GM19438 (cell line): ENCODE results near the gene HDAC4.
A peak's percentile ranks its signal among the peaks of the same experiment; 100 is the strongest.

Experiments
- ATAC-seq: cut with Tn5 transposase; IDR thresholded peaks from one replicate; pipeline ENCODE4 v1.9.1; 2021; ENCODE audit warnings: low read depth; ENCODE audit not compliant: unreplicated experiment

Gene HDAC4

DNA sequence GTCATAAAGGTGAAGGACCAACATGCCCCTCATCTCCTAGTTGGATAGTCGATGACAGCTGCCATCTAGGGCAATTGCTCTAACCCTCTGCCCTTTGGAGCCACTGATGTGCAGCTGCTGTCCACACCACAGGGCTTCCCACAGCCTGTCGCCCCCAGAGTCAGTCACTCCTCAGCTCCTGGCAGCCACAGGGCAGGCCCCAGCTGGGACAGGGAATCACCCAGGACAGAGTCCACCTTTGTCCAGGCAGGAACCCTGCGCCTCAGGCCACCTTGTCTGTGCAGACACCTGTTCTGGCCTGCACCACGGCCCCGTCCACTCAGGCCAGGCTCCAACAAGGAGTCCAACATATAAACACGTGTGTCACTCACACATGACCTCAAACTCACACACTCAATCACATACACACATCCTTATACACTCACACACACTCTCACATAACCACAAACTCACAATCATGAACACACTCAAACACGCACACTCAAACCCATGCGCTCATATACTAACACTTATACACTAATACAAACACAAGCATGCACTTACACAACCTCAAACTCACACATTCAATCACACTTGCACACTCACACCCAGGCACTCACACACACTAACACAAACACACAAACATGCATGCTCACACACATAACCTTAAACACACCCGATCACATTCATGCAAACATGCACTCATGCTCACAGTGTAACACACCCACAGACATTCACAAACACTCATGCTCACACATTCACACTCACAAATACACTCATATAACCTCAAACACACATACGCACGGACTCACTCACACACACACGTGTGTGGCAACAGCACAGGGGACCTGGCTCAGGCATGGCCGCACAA lies 29.7 kb downstream of the HDAC4 start:
- ATAC-seq: no peak

DNA sequence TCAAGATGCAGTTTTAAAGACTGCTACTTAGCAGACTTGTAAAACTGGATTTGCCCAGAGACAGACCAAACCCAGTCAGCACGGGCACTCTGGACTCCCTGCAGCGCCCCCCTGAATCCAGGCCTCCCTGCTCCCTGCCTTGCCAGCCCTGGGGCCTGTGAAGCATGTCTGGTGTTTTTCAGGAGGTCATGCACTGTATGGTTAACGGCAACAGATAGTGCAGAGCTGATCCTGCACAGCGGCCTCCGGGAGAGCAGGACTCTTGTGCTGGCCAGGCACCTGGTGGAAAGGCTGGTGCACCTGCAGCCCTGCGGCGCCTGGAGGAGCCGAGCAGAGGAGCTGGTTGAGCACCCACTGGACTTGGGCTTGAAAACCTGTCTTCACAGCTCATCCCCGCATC lies 30.4 kb downstream of the HDAC4 start:
- no peak for ATAC-seq

DNA sequence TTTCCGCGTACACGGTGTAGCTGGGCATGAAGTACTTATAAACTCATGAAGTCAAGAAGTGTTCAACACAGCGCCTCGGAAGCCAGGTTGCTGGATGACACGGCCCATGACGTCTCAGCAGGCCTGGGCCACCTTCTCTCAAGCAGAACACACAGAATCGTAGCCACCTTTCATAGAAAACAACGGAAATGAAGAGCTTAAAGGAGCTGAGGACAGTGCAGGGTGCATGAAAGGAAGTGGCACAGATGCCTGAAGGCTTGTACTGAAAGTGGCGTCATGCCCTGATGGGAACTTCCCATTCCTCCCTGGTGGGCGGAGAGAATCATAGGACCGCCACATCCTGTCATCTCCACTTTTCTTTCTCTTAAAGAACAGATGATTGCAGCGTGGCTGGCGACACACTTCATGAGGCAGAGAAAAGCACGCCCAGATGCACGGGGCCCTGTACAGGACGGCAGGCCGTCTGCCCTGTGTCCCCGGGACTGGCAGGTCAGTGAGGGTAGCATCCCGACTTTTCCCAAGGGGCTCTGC lies 31.1 kb downstream of the HDAC4 start:
- peak; percentile 87 for ATAC-seq

DNA sequence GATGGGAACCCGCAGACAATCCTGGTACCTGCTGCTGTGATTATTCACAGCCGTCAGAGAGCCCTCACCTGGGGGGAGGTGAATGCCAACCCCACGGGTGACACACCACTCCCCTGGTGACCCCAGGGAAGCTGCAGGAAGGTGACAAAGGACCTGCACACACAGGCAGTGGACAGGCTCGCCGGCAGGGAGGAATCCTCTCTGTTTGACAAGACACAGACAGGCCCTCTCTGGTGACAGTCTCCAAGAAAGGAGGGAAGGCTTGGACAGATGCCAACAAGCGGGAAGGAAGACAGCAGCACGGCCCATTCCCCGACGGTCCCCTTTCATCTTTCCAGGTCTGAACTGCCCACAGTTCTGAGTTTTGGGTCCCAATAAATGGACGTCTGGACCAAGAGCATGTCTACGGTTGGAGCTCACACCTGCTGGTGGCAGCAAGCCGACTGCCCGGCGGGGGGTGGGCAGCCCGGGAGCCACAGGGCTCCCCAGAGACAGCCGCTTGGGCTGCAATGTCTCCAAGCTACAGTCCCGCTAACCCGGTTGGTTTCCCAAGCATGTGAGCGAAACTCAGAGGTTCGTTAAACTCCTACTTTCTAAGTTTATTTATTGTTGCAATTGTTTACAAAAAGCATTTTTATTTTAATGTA lies 31.8 kb downstream of the HDAC4 start:
- no peak for ATAC-seq

DNA sequence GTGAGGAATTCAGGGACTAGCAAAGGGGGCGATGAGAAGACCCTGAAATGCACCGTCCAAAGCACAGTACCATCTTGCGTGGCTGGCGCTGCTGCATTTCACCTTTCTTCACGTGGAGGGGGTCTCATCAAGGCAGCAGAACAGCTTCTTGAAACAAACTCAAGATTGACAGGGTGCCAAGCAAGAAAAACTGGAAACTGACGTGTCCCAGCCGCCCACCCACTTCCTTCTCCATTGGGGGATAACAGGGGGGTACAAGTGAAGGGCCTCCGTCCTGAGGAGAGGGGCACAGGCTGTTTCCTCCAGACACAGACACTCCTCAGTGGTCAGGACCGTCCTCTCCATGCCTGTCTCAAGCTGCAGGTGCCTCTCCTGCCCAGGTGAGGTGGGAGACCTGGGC lies 32.5 kb downstream of the HDAC4 start:
- ATAC-seq: no peak

DNA sequence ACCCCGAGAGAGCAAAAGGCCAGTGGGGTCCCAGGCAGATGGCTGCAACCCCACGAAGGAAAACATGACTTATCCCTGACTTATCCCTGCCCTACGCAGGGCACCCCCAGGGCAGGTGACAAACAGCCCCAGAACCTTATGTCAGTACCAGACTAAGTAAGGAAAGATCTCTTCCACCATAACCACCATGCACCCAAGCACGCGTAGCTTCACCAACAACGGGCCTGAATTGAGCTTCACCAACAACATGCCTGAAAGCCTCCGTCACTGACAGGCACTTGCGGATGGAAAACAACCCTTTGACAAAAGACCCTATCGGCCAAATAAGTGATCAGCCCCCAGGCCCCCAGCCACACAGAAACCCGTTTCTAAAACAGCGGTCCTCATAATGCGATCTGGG lies 34.1 kb downstream of the HDAC4 start:
- ATAC-seq: no peak

DNA sequence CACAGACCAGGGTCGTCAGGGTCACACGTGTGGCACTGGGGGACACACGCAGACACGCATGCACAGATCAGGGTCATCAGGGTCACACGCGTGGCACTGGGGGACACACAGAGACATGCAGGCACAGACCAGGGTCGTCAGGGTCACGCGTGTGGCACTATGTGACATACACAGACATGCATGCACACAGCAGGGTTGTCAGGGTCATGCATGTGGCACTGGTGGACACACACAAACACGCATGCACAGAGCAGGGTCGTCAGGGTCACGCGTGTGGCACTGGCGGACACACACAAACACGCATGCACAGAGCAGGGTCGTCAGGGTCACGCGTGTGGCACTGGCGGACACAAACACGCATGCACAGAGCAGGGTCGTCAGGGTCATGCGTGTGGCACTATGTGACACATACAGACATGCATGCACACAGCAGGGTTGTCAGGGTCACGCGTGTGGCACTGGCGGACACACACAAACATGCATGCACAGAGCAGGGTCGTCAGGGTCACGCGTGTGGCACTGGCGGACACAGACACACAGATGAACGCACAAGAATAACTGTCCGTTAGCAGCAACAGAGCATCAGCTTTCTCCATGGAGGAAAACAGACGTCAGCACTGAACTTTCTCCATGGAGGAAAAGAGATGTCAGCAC lies 34.9 kb downstream of the HDAC4 start:
- ATAC-seq: no peak

DNA sequence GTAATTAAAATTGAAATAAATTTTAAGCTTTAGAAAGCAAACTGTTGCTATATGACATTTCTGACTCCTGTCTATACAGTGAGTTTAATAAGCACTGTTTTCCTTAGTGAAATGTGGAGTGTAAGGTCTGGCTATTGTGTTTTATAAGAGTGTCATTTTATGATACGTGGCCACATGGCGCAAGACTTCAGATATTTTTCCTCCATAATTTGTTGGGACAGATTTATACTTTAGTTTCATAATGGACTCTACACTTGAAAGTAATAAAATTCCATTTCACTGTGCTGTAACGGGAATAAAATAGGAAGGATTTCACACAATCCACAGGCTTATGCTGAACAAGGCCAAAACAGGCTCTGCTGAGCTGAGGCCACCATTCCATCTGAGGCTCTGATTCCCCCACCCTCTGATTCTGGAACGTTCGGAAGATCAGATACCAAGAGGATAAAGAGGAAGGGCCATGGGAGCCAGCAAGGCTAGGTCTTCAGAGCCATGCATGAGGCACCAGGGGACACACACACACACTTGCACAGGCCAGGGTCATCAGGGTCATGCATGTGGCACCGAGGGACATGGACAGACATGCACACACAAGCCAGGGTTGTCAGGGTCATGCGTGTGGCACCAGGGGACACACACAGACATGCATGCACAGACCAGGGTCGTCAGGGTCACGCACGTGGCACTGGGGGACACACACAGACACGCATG lies 35.6 kb downstream of the HDAC4 start:
- no peak for ATAC-seq

DNA sequence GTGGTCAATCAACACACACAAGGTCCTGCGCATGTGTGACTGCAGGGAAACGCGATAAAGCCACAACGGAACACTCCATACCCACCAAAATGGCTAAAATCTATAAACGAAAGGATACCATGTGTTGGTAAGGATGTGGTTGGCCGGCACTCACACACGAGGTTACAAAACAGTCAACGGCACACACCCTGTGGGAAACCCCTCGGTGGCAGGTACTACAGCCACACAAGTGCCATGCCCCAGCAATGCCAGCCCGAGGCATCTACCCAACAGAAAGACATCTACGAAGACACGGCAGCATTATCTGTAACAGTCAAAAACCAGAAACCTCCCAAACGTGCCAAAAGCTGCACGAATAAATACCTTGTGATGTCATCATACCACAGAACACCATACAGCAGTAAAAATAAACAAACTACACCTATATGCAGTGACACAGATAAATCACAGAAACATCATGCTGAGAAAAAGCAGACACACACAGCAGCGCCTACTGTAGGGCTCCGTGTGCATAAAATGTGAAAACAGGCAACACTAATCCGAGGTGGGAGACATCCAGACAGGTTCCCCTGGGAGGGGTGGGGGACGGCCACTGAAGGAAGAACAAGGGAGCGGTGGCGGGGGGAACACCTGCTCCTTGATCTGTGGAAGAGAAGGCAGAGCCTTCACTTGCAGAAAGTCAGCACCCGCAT lies 36.7 kb downstream of the HDAC4 start:
- no peak for ATAC-seq

DNA sequence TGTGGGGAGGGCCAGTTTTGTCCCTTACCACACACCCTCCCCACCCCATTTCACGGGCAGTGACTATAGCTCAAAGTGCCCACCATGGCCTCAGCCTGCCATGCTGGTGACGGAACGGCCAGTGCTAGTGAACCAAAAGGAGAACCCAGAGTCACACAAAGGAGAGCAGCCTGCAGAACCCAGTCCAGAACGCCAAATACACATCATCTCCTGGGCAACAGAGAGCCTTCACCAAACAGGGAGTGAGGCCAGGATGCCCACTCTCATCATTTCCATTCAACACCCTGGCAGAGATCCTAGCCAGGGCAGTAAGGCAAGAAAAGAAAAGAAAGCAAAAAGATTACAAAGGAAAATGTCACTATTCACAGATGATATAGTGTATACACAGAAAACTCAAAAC lies 38.3 kb downstream of the HDAC4 start:
- no peak for ATAC-seq

DNA sequence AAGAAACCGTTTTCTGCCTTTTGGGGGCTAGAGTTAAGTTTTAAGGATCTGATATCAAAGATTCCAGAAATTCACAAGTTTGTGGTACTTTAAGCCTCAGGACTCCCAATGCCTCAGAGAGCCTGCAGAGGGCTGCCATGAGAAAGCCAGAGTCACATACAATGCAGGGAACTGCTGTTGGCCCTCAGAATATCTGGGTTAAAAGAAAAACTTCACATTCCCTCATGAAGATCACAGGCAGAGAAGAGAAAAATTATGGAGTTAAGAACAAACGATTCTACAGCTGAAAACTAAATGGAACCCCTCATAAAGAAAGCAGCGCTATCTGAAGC lies 39.5 kb downstream of the HDAC4 start:
- ATAC-seq: no peak

DNA sequence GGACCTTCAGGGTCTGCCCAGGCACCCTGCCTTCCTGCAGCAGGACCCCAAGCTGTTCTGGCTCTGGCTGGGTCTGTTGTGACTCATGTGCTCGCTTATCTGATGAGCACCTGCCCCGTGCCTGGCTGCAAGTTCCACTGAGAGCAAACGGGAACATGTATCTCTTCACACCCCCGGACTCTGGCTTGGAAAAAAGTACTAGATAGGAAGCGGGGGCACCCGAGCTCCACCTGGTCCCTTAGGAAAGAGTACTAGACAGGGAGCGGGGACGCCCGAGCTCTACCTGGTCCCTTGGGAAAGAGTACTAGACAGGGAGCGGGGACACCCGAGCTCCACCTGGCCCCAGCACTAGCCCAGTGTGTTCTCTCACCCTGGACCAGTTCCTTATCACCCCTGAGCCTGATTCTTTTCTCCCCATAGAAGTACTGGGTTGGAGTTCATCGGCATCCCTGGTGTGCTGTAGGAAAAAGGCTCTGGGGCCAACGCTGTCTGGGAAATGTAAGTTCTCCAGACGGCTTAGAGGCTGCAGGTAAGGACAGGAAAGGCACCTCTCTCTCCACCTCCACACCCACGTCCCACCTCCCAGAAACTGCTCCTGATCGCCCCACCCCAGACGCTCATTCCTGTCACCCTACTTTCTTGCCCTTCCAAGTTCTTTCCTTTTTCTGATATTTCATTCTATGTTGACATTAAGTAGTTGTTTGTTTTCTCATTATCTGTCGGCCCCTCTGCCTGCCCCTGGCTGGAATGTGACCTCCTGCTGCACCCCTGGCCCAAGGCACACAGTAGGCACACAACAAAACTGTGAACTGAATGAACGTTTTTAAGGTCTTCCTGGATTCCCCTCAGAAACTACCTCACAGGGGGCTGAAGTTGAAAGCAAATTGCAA lies 40.2 kb downstream of the HDAC4 start:
- ATAC-seq: no peak

DNA sequence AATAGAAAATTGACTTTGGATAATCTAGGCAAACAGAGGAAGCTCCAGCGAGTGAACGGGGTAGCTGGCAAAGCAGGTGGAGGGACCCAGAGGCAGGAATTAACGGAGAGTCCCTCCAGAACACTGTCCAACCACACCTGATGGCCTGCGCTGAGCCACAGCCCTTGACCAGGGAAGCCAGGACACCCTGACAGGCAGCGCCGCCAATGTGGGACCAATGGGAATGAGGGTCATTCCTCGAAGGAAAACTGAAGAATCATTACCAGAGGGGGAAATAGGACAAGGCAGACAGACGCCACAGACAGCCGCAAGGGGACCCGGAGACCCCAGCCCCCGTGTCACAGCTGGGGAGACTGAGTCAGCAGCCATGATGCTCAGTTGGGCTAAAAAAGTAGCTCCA lies 40.8 kb downstream of the HDAC4 start:
- ATAC-seq: no peak

DNA sequence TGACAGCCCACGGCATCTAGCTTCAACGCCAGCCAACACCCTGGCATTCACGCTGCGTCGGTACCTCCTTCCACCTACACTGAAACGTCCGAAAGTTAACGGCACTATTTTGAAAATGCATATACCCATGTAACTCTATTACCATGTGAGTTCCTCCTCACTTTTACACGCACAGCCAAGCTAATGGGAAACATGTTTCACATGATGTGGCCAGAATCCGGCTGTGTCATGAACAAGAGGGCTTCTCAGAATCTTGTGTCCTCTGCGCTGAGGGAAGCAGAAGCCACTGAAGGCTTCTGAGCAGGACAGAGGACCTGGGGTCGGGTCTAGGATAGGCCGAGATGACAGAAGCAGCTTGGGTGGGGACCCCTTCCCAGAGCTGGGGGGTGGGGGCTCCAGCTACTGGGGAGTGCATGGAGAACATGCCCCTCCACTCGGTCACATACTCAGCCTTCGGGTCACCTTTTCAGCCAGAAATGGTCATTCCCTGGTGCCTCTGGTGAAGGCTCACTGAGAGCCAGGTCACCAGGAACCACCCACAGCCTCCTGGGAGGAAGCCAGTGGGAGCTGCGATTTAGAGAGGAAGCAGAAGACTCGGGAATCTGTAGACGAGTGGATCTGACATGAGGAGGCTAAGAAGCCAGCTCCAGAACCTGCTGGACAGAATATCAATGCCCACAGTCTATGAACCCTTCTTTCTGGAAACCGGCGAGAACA lies 41.5 kb downstream of the HDAC4 start:
- ATAC-seq: no peak

DNA sequence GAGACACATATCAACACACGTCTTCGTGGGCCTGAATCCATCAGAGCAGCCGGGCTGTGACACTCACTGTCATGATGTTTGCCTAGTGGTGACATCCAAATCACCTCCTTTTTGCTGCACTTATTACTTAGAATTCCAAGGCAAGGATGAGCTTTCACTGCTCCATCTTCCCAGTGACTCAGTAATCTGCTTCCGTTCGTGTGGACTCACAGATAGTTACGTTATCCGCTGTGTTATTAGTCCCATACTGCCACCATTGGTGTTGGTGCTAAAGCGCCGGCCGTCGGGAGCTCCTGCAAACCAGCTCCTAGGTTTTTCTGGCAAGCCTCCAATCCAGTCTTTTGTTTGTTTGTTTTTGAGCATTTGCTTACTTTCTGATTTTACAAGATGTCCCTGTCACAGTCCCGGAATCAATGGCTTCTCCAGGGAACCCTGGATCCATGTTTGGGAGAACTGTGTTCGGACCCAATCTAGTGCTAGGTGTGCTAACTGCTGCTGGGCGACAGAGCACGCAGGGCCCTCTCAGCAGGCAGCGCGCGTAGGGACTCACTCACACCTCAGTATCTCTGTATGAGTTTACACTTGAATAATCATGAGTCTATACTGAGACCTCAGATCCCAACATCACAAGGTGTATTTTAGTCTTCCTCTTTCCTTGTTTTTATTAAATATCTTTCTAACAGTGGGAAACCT lies 42.6 kb downstream of the HDAC4 start:
- no peak for ATAC-seq

DNA sequence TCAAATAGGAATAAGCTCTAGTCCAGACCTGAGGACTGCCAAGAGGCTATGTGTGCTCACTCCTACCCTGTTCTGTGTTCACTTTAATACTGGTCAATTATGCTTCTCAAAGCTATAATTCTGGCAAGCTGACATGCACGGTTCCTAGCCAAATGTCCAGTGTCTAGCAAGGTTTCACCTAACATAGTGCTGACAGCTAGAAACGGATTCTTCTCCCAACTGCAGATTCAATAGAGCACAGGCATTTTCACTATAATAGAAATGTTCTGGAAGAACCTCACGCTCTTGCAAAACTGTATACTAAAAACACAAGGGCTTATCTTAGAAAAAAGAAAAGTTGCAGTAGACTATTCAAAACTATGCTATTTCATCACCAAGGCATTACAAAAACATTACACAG lies 45.1 kb downstream of the HDAC4 start:
- ATAC-seq: no peak

DNA sequence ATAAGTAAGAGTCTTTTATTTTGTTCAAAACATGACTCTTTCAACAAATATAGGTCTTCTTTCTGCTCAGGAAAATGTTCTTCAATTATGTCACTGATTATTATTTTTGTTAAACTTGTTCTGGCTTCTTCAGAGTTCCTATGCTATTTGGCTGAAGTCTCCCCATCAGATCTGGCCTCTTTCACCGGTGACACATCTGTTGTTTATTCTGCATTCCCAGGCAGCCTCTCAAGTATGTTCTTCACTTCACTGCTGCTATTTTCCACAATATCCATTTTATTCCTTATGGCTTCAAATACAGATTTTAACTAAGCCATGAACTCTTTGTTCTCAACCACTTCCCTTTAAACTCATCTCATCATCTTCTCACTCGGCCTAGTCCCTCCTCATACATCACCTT lies 45.7 kb downstream of the HDAC4 start:
- ATAC-seq: no peak

DNA sequence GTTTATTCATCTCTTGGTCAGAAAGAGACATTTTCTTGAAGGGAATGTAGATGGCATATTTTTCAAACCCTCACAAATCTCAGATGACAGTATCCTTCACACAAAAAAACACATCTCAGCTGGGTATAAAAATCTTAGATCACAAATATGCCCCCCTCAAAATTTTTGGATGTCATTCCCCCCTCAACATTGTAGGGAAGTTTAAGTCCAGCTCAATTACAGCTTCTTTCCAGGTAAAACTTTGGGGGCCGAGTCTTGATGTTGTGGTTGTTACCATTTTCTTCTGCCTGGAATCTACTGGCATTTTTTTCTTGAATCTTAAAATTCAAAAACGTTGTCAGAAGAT lies 46.1 kb downstream of the HDAC4 start:
- ATAC-seq: no peak
